GM19328 (cell line): ENCODE measurements around the gene DHRS7.

ENCODE experiments used
- ATAC-seq: cut with Tn5 transposase; IDR thresholded peaks from one replicate; pipeline ENCODE4 v1.9.1; 2021; ENCODE audit warnings: mild to moderate bottlenecking, moderate library complexity; ENCODE audit not compliant: unreplicated experiment

Gene DHRS7, protein sequence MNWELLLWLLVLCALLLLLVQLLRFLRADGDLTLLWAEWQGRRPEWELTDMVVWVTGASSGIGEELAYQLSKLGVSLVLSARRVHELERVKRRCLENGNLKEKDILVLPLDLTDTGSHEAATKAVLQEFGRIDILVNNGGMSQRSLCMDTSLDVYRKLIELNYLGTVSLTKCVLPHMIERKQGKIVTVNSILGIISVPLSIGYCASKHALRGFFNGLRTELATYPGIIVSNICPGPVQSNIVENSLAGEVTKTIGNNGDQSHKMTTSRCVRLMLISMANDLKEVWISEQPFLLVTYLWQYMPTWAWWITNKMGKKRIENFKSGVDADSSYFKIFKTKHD

DNA sequence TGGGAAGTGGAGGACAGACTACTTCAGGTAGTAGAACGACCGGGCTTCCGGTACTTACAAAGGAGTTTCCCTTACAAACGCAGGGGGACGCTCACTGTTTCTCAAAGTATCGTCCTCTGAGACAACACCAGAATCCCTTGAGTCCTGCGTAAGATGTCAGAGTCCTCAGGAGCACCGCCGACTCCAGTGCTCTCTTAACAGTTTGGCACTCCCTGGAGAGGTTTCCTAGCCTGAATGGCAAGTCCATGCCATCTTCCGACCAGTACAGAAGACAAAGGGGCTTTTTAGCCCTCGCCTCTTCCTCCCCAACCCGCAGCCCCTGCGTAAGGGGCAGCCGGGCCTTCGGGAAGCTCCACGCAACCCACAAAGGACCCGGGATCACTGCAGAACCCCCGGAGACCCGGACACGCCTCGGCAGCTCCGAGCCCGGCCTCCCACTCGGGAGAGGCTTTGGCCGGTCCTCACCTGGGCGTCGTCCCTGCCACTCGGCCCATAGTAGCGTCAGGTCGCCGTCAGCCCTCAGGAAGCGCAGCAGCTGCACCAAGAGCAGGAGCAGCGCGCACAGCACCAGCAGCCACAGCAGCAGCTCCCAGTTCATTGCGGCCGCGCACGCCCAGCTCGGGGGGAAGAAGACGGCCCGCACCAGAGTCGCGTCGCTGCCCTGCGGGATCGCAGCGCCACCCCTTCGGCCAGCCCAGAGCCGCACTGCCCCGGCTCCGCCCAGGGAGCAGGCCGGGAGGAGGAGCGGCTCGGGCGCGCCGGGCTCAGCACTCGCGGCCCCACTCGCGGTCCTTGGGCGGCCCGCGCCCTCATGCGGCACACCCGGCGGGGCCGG, at the start of gene DHRS7:
DHRS7 (minus strand) TSS at position 687 of the 835 bp plus-strand sequence; CDS start at position 598, 89 bp downstream.
- ATAC-seq: peak; percentile 90

DNA sequence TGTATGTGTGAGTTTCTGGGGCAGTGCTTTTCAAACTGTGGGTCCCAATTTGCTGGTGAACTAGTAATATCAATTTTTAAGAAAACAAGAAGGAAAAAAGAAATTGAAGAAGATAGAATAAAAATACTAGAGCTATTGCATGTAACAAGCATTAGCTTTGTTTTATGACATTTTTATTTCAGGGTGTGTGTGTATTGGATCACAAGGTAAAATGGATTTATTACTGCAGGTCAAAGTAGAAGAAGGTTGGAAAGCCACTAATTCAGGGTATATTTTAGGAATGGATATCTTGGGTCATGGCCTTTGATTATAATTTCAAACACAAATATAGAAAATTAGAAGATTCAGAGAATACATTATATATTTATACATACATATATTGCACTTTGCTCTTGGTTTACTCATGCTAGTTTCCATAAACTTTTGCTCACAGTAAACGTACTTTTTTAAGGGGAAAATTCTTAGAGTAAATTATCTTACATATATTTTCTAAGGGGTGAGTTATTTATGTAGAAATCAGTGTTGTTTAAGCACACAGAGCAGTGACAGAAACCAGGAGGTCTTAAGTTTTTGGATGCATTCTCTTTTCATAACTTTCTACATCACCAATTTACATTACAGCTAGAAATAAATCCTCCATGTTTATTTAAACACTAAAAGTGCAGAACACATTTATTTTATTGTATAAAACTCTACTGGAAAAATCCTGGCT, 49.4 kb upstream of the DHRS7 start:
- ATAC-seq: no peak

DNA sequence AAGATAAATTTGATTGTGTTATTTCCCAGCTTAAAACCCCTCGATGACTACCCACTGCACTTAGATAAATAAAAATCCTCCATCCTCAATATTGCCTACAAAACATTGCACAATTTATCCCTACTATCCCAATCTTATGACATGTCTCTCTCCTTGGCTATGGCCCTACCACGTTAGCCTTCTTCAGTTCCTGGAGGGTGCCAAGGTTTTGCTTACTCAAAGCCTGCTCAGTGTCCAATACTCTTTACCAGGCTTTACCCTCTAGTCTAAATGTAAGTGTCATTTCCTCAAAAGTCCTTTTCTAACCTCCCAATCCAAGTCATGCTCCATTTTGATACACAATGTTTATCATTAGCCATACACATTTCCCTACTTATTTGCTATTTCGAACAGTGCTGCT, 48.8 kb upstream of the DHRS7 start:
- ATAC-seq: no peak

DNA sequence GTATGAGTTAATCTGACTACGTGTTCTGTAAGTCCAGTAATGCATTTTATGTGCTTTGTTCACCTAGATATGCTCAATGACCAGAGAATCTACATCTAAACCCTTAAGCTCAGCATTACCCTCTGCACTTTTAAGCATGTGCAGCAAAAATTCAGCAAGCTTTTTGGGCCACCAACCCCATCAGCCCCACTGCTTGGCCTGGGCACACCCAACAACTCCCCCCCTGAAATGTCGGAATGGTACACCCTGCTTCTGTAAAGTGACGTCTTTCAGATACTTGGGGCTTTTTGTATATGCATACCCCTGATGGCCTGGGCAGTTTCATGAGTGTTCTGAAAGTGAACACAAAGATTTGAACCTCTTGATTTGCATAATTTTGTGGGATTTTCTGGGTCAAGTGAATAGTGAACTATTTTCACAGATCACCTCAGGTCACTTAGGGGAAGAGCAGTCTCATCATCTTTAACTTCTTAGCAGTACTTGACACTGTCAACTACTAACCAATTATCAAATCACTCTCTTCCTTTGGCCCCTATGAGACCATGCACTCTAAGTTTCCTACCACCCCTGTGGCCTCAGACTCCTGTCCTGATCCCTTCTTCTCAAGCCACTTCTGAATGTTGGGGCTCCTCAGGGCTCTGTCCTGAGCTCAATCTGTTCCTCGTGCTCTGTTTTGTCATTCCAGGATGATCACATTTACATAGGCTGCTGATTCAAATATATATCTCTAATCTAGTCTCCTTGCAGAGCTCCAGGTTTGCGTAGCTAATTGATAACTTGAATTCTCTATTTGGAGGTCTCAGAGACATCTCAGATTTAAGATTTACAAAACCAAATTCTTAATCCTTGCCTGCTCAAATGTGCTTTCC, 47.5 kb upstream of the DHRS7 start:
- ATAC-seq: peak; percentile 89

DNA sequence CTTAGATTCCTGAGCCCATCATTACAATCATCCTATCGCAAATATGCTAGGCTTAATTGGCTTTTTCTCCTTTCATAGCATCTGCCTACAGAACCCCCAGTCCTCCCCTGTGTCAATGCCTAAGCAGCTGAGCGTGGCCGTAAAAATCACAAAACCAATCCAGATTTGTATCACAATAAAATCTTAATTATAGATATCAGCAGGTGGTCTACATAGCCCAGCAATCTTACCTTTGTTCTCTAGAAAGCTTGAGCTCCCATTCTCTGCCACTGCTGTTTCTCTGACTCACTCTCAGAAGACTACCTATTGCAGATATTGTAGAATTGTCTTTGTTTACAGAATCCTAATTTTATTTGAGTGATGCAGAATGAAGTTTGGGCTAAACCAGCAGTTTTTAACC, 46.0 kb upstream of the DHRS7 start:
- ATAC-seq: no peak

DNA sequence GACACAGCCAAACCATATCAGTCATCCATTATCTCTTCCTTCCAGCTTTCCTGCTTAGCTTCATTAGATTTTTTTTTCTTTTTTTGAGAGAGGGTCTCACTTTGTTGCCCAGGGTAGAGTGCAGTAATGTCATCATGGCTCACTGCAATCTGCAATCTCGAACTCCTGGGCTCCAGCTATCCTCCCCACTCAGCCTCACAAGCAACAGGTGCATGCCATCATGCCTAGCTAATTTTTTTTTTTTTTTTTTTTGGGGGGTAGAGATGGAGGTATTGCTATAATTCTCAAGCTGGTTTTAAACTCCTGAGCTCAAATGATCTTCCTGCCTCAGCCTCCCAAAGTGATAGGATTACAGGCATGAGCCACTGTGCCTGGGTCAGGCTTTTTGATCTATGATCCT, 45.5 kb upstream of the DHRS7 start:
- no peak for ATAC-seq

DNA sequence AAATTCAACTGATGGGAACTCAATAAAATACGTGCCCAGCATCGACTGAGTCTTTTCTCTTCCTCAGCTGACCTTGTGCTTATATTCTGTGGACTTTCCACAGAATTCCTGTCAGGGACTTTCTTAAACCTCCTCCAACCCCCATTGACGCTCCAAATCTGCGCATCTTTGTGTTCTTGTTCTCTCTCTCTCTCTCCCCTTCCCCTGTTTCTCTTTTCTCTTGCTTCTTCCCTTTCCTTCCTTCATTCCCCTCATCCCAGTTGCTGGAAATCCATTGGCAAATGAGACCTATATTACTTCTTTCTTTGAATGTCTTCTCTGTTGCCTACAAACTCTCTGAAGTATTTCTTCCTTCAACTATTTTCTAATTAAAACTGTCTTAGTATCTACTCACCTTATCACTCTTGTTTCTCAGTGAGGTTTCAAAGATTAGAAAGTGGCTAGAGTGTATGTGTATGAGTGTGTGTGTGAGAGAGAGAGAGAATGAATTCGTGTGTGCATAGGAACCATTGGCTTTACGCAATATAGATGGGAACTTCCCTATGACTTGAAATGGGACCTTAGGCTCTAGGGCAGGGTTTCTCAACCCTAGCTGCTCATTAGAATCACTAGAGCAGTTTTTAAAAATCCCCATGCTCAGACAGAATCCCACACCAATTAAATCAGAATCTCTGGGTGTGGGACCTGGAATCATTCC, 41.8 kb upstream of the DHRS7 start:
- no peak for ATAC-seq

DNA sequence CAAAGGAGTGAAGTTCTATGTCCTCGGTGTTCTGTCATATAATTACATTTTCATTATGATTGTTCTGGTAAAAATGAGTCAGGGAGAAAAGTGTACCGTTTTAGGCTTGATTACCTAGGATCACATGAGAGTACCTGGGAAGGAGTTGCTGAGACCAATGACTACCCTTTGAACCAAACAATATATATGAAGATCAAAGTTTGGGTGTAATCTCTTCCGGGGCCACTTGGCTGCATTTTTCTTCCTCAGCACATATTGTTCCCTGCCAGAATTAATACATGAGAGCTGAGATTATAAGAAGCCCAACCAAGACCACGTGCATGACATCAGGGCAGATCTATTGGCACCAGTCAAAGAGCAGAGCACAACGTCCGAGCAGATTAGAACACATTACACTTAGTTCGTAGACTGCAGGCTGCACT, 41.1 kb upstream of the DHRS7 start:
- ATAC-seq: no peak

DNA sequence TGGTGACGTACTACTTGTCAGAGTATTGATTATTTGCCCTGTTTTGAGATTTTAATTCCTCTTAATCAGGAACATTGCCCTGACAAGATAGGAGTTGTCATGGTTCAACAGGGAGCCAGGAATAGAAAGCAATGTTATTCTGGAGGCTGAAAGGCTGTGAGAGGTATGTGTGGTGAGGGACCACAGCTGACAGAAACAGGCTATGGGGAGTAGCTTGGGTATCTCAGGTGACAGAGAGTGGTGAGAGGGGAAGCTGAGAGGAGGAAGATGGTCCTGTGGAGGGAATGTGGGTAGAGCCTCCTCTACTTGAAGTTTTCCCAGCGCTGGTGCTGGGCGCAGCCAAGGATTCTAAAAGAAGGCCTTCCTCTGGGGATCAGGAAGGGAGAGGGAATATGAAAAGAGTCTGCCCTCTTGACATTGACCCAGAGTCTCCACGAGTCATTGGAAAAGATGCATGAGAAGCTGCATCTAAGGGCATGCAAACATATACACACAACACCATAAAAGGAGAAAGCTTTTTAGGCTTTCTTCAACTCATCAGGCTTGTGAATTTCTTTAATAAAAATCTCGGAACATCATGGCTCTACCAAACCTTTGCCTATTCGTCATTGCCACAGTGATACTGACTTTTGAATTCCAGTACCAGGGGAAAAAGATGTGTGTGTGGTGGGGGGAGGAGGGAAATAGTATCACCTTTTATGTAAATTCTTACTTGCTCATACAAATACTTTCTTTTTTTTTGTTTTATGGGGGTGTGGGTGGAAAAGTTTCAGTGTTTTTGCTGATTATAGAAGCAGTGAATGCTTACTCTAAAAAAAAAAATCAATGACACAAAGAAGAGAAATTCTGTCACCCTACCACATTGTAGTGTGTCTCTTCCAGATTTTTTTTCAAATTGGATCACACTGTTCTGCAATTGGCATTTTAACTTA, 39.9 kb upstream of the DHRS7 start:
- ATAC-seq: peak; percentile 57

DNA sequence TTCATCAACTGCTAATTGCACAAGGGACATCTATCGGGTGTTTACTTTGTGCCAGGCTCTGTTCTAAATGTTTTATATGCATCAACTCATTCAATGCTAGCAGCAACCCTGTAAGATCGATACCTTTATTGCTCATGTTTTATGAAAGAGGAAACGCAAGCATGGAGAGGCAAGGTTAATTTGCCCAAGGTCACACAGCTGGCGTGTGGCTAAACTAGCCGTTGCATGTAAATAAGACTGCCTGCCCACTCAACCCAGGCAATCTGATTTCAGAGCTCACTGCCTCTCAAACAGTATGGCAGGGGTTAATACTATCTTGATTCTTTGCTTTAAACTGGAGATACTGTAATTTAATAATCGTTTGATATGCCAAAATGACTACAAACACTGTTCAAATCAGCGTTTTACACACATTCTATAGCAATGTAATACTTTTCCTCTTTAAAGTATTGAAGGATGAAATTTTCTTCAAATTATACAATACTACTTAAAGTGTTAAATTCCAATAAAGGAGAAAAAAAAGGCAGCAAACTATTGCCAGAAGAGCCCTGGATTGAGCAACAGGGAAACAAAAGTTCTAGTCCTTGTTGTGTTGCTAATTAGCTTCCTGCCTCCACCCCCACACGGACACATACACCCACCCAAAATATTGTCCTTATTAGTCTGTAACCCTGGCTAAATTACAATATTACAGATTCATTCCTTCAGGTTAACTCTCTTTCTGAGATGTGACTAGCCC, 39.1 kb upstream of the DHRS7 start:
- peak; percentile 62 for ATAC-seq

DNA sequence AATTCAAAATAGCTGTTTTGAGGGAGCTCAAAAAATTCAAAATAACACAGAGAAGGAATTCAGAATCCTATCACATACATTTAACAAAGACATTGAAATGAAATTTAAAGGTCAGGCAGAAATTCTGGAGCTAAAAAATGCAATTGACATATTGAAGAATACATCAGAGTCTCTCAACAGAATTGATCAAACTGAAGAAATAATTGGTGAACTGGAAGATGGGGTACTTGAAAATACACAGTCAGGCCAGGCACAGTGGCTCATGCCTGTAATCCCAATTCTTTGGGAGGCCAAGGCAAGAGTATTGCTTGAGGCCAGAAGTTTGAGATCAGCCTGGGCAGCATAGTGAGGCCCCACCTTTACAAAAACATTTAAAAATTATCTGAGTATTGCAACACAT, 34.1 kb upstream of the DHRS7 start:
- no peak for ATAC-seq

DNA sequence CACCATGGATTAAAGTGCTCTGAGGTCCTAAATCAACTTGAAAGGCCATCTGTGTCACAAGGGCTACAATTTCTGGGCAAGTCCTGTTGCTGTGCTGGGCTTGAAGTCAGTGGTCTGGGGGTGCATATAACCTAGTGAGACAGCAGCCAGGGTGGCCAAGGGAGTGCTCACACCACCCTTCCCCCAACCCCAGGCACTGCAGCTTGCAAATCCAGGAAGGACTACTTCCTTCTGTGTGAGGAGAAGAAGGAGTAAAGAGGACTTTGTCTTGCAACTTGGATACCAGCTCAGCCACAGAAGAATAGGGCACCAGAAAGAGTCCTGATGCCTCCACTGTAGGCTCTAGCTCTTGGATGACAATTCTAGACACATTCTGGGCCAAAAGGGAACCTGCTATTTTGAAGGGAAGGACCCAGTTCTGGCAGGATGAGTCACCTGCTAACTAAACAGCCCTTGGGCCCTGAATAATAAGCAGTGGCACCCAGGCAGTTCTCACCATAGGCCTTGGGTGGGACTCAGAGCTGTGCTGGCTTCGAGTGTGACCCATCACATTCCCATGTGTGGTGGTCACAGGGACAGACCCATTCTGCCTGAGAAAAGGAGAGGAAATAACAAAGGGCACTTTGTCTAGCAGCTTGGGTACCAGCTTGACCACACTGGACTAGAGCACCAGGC, 32.6 kb upstream of the DHRS7 start:
- ATAC-seq: no peak

DNA sequence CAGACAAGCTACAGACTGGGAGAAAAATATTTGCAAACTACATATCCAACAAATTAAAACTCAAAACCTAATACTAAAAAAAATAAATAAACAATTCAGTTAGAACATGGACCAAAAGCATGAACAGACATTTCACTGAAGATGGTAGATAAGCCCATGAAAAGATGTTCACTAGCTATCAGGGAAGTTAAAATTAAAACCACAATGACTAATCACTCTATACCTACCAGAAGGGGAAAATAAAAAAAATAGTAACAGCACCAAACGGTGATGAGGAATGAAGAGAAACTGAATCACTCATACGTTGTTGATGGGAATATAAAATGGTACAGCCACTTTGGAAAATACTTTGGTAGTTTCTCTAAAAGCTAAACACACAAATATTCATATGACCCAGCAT, 31.1 kb upstream of the DHRS7 start:
- ATAC-seq: no peak

DNA sequence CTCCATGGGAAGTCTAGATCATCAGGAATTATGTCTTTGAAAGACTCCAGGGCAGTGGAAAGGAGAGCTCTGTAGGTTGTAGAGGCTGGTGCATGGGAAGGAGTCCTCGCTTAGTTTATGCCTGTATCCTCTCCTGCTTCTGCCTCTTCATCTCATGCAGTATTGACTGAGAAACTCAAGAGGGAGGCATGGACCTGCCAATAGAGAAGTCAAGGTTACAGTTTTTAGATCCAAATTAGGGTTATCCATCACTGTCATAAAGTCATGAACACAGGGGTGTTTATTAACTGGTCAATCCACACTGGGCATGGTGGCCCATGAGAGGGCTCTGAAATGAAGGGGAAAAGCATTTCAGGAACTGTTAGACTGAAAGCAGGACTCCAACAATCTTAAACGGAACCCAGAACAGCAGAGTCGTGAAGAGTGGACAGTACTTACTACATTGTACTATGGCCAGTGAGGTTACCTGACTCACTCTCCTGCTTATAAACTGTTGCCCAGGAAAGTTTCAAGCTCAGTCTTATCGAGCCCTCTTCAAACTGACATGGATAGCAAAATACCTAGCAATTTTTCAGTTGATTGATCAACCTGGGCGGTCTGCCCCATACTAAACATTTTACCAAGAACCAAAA, 30.1 kb upstream of the DHRS7 start:
- peak; percentile 74 for ATAC-seq

DNA sequence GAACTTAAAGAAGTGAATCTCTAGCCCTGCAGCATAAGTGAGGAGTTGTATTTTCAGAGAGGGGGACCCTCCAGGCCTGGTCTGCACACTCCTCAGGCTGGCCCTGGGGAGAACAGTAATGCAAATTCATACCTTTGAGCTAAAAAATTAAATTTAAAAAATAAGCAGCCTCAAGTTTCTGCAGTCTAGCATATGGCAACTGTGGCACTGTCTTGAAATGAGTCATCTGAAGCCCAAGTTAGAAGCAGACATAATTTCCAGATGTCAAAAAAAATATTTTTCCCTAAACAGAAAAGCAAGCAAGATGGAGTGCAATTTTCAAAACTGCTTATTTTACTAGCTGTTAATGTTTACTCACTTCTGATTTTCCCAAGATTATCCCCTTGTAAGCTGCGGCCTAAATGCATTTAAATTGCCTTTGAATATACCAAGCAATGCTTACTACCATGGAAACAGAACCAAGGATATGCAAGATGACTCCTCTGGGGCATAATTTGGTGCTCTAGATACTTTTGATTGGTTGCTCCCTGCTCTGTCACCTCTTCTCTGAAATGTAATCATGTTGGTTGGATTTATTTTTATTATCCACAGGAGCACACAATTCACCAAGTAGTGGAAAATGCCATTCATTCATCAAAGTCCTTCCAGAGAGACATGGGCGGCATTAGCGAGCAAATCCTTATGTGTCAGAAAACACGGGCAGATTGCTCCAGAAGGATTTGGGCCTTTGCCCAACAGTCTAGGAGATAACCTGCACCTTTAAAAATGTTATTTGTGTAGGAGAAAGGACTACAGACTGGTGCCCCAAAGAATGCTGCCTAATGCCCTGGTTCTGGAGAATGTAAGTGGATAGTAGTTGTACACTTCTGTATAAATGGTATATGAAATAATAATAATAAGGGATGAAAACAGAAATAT, 25.0 kb upstream of the DHRS7 start:
- no peak for ATAC-seq

DNA sequence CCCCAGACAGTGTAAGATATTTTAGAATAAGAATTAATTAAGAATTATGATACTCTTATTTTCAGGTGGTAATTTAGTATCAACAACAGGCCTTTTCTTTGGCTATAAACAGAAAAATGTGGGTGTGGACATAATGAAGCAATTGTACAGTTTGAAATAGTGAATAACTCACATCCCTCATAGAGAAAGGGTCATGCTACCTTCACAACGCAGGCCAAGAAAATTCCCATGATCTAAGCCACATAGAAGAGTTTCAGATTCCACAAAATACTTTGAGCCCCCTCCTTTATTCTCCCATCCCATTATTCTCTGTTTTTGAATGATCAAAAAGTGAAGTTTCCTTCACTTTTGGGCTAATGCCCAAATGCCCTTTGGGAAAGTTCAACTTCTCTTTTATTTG, 23.5 kb upstream of the DHRS7 start:
- ATAC-seq: no peak
